Frontal cortex (tissue), 4 donors: ENCODE data around the gene SMOC2. TPM values are rescaled to one million over a fixed set of nuclear protein-coding genes. Genes with fewer than 3 reads are reported as not detected.

Experiments used
- DNase-seq, 2 donors: peaks; one replicate each; pipeline ENCODE4 v3.0.0; 2012; ENCODE audit warnings: low spot score in 2 of 2
- FAIRE-seq: peaks from 2 replicates; lab custom pipeline; 2012; peaks lifted over from hg19 to GRCh38; lab: Jason Lieb, UNC
- total RNA-seq: library from RNA; depleted of rRNA; stranded (reverse); fragments of >200 nt; gene quantifications from one replicate; pipeline ENCODE4 v1.2.3, GENCODE V29; 2014
- donor health status: control.
- donor health status: control.
- donor health status: control.

Gene SMOC2
- 4.9 TPM for total RNA-seq

GRCh38 chr6:168440520-168441433, at the start of gene SMOC2:
SMOC2 (plus strand) TSS chr6:168441184; CDS start chr6:168441371, 187 bp downstream.
- DNase-seq (no peak), FAIRE-seq (no peak)

GRCh38 chr6:168393126-168393870, 47.7 kb upstream of the SMOC2 start:
- no peak for FAIRE-seq
- no peak for DNase-seq

- FAIRE-seq (no peak), DNase-seq (no peak)
Measured at GRCh38 chr6:168394606-168395005, 46.4 kb upstream of the SMOC2 start.

- DNase-seq (no peak), FAIRE-seq (no peak)
Measured at GRCh38 chr6:168395983-168396382, 45.0 kb upstream of the SMOC2 start.

GRCh38 chr6:168396561-168396960, 44.4 kb upstream of the SMOC2 start:
- DNase-seq (no peak), FAIRE-seq (no peak)

GRCh38 chr6:168397012-168397411, 44.0 kb upstream of the SMOC2 start:
- no peak for FAIRE-seq
- no peak for DNase-seq

- FAIRE-seq (no peak), DNase-seq (no peak)
Measured at GRCh38 chr6:168400037-168400436, 40.9 kb upstream of the SMOC2 start.

- DNase-seq: no peak
- FAIRE-seq: no peak
Measured at GRCh38 chr6:168403370-168404005, 37.5 kb upstream of the SMOC2 start.

GRCh38 chr6:168404560-168404959, 36.4 kb upstream of the SMOC2 start:
- DNase-seq (no peak), FAIRE-seq (no peak)

GRCh38 chr6:168407842-168408241, 33.1 kb upstream of the SMOC2 start:
- no peak for FAIRE-seq
- DNase-seq: no peak

GRCh38 chr6:168408504-168409136, 32.4 kb upstream of the SMOC2 start:
- DNase-seq (no peak), FAIRE-seq (no peak)

GRCh38 chr6:168410035-168410434, 30.9 kb upstream of the SMOC2 start:
- FAIRE-seq (no peak), DNase-seq (no peak)

GRCh38 chr6:168410554-168411011, 30.4 kb upstream of the SMOC2 start:
- DNase-seq (no peak), FAIRE-seq (no peak)

- DNase-seq (no peak), FAIRE-seq (no peak)
Measured at GRCh38 chr6:168411130-168411529, 29.9 kb upstream of the SMOC2 start.

- no peak for DNase-seq
- no peak for FAIRE-seq
Measured at GRCh38 chr6:168411793-168412192, 29.2 kb upstream of the SMOC2 start.

GRCh38 chr6:168412456-168412855, 28.5 kb upstream of the SMOC2 start:
- no peak for DNase-seq
- no peak for FAIRE-seq

- FAIRE-seq (no peak), DNase-seq (no peak)
Measured at GRCh38 chr6:168413018-168413720, 27.8 kb upstream of the SMOC2 start.

- no peak for FAIRE-seq
- DNase-seq: no peak
Measured at GRCh38 chr6:168413856-168414255, 27.1 kb upstream of the SMOC2 start.

- FAIRE-seq (no peak), DNase-seq (no peak)
Measured at GRCh38 chr6:168414336-168415097, 26.5 kb upstream of the SMOC2 start.
